Retinal pigment epithelial cell (primary cell): ENCODE data around the gene N4BP2.

Experiments used
- DNase-seq: peaks from one replicate; pipeline ENCODE4 v3.0.0-alpha.2; 2010; ENCODE audit warnings: low read depth
- H3K4me3 ChIP-seq: 2 replicates; pipeline ENCODE4 v1.5.1; 2011; ENCODE audit warnings: mild to moderate bottlenecking, low read length, control low read depth, moderate library complexity
- CTCF ChIP-seq: conservative IDR thresholded peaks from 2 replicates; pipeline ENCODE4 v1.5.1; 2011; ENCODE audit warnings: low read depth, low read length, control low read depth, inconsistent platforms

N4BP2 gene

DNA sequence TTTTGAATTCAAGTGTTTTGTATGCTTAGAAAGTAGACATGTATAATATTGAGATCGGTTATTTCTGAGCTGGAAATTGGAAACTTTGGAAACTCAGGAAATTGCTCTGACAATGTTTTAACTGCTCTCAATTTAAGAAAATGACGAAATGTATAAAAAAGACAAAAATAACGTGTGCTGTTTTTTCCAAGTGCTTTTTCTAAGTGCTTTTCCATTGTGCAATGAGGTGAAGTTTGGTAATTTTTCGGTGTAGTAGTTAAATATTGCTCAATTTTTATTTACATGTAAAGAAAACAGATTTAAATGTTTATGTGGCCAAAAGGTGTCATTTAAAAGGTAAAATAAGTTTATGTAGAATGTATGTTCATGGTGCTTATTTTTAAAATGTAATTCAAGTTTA, 100.8 kb downstream of the N4BP2 start:
- no peak overlapping the region for H3K4me3 ChIP-seq
- TF ChIP-seq CTCF, result no peak
- no peak for DNase-seq

DNA sequence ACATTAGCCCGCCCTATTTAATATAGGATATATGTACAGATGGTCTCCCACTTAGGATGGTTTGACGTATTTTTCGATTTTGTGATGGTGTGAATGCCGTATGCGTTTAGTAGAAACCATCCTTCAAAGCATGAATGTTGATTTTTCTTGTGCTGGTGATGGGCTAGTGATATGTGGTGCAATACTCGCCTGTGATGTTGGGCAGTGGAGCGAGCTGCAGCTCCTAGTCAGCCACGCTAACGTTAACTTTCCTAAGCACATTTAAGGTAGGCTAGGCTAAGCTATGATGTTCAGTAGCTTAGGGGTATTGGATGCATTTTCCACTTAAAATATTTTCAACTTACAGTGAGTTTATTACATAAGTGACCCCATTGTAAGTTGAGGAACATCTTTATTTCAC, 103.6 kb downstream of the N4BP2 start:
- H3K4me3 ChIP-seq, result no peak overlapping the region
- DNase-seq, result no peak
- TF ChIP-seq CTCF, result no peak

- H3K4me3 ChIP-seq, result no peak overlapping the region
- DNase-seq, result peak; percentile 22
- TF ChIP-seq CTCF, result no peak
Measured at GRCh38 chr4:40164459-40164858, 107.8 kb downstream of the N4BP2 start.

GRCh38 chr4:40165916-40166315, 109.3 kb downstream of the N4BP2 start:
- no peak overlapping the region for H3K4me3 ChIP-seq
- no peak for DNase-seq
- TF ChIP-seq CTCF, result no peak

- no peak for DNase-seq
- no peak overlapping the region for H3K4me3 ChIP-seq
- no peak for TF ChIP-seq CTCF
Measured at GRCh38 chr4:40168070-40168469, 111.4 kb downstream of the N4BP2 start.

GRCh38 chr4:40170588-40170987, 113.9 kb downstream of the N4BP2 start:
- no peak for DNase-seq
- H3K4me3 ChIP-seq, result no peak overlapping the region
- no peak for TF ChIP-seq CTCF

DNA sequence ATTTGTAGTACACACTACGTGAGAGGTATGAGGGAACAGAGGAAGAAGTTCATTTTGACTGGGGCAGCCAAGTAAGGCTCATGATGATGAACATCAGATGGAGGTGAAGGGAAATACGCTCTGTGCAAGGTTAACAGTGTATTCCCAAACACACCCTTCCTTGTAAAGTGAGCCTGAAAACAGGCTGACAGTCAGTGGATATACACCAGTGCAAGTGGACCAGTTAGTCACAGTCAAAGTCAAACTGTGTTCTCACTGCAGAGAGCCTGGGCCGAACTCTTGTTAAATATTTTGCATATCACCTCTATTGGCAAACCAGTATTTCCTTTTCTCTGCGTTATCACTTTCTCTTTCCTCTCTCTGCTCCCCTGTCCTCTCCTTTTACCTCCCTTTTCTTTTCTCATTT, 116.8 kb downstream of the N4BP2 start:
- H3K4me3 ChIP-seq, result no peak overlapping the region
- no peak for DNase-seq
- no peak for TF ChIP-seq CTCF
